Measurements from ENCODE around the gene INVS.
"Not testable (repeated sequence)": the region's sequence is repeated elsewhere in the genome, so short reads cannot be mapped to it uniquely, and the experiment has no call there.

Gene INVS

DNA sequence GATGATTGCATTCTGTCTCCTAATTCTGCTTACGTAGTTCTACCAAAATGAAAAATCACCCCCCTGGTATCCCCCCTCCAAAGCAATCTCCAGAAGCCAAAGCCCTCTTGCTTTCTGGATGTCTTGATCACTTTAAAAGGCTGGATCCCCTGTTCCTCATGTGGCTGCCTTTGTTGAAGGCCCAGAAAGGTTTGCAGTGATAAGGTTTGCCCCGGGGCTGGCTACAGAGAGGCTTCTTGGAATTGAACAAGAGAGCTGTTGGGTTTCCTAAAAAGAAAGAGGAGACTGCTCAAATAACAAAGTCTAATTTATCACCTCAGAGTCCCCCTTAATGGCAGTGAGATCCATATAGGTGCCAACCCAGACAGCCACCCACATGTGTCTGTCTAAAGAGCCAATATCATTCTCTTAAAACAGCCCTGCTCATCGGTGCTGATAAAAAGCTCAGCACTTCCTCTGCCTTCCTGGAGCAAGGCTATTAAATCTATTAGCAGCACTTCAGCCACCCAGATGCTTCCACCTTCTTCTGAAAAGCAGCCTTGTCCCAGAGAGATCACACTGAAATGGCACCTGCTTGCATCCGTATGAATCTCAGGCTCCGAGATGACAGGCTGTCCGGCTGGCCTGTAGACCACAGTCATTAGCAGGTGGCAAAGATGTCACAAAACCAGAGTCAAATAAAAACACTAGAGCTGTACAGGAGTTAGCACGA, 182.8 kb downstream of the INVS start:
- no peak for DNase-seq (ENCODE audit: low spot score)

DNA sequence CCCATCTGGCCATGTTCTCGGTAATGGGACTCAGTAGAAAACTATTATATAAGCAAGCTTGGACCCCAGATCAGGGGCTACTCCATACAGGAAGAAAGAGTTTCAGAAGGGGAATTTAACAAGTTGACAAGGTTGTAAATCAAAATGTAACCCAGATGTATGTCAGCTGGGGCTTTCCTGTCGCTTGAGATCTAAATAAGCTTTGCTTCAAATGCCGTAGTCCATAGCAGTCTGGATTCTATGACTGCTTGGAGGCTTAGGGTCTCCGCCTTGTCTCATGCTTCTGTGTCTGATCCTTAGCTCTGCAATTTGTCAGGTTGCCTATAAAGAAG, 183.3 kb downstream of the INVS start:
- no peak for DNase-seq (ENCODE audit: low spot score)

DNA sequence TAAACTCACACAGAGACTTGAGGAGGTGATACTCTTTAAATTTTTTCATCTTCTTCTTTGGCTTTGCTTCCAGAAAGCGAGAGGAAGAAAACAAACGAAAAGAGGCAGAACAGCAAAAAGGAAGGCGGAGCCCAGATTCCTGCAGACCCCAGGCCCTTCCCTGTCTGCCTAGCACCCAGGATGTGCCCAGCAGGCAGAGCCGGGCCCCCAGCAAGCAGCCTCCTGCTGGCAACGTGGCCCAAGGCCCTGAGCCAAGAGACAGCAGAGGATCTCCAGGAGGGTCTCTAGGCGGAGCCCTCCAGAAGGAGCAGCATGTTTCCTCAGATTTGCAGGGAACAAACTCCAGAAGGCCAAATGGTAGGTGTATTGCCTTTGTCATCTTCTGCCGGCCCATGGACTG, 185.2 kb downstream of the INVS start:
- no peak for DNase-seq (ENCODE audit: low spot score)

DNA sequence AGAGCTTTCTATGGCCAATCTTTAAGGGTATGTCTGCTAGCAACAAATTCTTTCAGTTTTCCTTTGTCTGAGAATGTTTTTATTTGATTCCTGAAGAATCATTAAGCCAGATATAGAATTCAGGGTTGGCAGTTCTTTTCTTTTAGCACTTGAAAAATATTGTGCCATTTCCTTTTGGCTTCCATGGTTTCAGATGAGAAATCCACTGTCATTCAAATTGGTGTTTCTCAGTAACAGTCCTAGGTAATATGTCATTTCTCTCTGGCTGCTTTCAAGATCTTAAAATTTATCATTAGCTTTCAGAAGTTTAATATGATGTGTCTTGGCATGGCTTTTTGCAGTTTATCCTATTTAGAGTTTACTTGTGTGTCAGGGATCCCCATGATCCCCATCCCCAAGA, 186.0 kb downstream of the INVS start:
- DNase-seq (ENCODE audit: low spot score) = no peak

DNA sequence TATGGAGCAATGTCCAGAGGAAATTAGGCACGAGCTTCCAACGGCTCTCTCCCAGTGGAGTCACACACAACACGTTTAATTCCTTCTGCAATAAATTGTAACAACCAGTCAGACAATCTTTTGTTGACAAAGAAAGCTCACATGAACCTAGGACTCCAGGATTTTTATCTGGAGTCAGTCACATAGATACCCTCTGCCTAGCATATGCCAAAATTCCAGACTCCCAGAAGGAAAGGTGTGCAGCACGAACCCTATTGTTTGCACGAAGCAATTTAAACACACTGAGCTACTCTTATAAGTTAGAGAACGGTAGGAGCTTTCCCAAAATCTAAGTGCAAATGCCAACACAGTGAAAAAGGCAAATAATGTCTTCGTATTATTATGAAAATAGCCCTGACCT, 186.6 kb downstream of the INVS start:
- DNase-seq (ENCODE audit: low spot score) = no peak

DNA sequence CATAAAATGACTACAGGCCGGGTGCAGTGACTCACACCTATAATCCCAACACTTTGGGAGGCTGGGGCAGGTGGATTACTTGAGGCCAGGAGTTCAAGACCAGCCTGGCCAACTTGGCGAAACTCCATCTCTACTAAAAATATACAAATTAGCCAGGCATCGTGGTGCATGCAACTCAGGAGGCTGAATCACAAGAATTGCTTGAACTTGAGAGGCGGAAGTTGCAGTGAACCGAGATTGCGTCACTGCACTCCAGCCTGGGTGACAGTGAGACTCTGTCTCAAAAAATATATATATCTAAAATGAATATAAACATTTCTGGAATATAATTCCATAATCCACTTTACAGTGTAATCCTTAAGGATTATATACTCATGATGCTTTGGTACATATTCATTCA, 187.2 kb downstream of the INVS start:
- DNase-seq (ENCODE audit: low spot score) = no peak

GRCh38 chr9:100287186-100287585, 188.1 kb downstream of the INVS start:
- no peak for DNase-seq (ENCODE audit: low spot score)

- DNase-seq (ENCODE audit: low spot score) = no peak
Measured at GRCh38 chr9:100290714-100291113, 191.7 kb downstream of the INVS start.

DNA sequence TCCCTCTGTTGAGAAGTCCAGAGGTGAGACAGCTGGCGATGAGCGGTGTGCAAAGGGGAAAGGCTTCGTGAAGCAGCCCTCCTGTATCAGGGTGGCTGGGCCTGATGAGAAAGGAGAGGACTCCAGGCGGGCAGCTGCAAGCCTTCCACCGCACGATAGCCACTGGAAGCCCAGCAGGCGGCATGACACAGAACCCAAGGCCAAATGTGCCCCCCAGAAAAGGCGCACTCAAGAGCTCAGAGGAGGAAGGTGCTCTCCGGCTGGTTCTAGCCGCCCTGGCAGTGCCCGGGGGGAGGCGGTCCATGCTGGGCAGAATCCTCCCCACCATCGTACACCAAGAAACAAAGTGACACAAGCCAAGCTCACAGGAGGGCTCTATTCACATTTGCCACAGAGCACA, 193.4 kb downstream of the INVS start:
- no peak for DNase-seq (ENCODE audit: low spot score)

- DNase-seq (ENCODE audit: low spot score) = no peak
Measured at GRCh38 chr9:100294341-100294740, 195.3 kb downstream of the INVS start.

- no peak for DNase-seq (ENCODE audit: low spot score)
Measured at GRCh38 chr9:100294806-100295205, 195.8 kb downstream of the INVS start.

GRCh38 chr9:100295240-100295639, 196.2 kb downstream of the INVS start:
- DNase-seq (ENCODE audit: low spot score) = no peak

- DNase-seq (ENCODE audit: low spot score) = no peak
Measured at GRCh38 chr9:100296407-100296806, 197.4 kb downstream of the INVS start.

- DNase-seq (ENCODE audit: low spot score) = no peak
Measured at GRCh38 chr9:100298378-100298777, 199.3 kb downstream of the INVS start.

DNA sequence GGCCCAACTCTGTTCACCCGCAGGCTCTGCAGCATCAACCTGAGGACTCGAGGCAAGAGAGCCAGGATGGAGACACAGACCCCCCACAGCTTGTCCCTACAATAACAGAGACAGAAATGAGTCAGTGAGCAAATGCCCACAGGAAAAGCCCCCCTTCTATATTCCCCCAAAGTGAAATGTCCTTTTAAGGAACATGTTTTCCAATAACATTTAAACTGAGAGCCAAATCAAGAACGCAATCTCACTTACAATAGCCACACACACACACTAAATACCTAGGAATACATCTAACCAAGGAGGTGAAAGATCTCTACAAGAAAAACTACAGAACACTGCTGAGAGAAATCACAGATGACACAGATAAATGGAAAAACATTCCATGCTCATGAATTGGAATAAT, 204.7 kb downstream of the INVS start:
- no peak for DNase-seq (ENCODE audit: low spot score)

GRCh38 chr9:100306283-100306682, 207.2 kb downstream of the INVS start:
- DNase-seq (ENCODE audit: low spot score) = no peak

DNA sequence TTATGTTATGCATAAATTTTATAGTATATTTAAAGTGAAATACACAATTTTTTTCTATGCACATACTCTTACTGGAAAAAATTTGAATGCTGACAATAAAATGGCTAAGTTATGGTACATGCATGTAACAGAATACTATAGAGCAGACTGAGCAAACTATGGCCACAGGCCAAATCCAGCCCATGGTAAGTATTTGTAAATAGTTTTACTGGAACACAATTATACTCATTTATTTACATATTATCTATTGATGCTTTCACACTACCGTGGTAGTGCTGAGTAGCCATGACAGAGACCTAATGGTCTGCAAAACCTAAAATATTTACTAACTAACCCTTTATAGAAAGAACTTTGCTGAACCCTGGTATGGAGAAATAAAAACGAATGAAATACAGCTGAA, 208.0 kb downstream of the INVS start:
- no peak for DNase-seq (ENCODE audit: low spot score)

GRCh38 chr9:100308965-100309564, 210.0 kb downstream of the INVS start:
- no peak for DNase-seq (ENCODE audit: low spot score)

DNA sequence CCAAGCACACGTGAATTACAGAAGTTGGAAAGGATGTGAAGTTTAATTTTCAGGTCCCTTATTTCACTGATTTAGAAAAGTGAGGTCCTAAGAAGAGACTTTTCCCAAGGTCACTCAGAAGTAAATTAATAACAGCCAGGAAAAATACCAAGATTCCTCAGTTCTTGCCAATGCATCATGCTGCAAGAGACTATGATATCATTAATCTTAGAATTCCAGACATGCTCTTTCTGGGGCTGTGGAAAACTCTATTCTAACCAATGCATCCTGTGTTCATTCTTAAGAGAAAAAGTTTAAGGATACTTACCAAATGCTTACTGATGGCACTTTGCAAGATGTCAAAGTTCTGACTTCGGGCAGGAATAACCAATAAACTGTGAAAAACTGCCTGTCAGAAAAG, 210.9 kb downstream of the INVS start:
- DNase-seq (ENCODE audit: low spot score) = no peak

- DNase-seq (ENCODE audit: low spot score) = no peak
Measured at GRCh38 chr9:100315561-100315960, 216.5 kb downstream of the INVS start.

DNA sequence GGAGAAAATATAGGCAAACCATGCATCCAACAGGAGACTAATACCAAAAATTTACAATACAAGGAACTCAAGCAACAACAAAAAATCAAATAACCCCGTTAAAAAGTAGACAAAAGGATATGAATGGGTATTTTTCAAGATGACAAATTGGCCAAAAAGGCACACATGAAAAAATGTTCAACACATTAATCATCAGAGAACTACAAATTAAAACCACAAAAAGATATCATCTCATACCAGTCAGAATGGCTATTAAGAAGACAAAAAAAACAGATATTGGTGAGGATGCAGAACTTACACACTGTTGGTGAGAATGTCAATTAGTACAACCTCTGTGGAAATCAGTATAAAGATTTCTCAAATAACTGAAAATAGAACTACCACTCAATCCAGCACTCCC, 218.7 kb downstream of the INVS start:
- no peak for DNase-seq (ENCODE audit: low spot score)

DNA sequence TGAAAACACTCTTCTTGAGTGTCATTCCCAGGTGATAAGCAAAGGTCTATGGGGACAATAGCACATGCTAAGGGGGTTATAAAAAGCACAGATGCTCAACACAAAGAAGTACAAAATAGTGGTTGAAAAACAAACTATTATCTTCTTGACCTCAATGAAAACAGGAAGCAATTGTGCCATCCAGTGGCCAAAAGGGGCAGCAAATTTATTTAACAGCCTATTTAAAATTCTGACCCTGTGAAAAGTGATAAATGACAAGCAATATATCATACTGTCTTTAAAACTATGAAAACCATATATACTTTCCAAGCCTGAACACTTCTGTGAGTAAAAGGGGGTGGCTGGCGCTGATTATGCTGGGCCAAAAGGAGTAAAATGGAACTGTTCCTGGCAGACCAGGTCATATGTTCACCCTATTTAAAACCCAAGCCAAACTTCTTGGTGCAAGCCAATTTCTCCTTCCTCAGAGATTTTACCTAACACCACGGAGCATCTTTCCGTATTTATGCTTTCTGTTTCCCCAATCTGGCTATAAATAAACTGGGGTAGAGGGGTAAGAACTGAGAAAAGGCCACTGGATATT, 224.0 kb downstream of the INVS start:
- peak; percentile 27 for DNase-seq (ENCODE audit: low spot score)

DNA sequence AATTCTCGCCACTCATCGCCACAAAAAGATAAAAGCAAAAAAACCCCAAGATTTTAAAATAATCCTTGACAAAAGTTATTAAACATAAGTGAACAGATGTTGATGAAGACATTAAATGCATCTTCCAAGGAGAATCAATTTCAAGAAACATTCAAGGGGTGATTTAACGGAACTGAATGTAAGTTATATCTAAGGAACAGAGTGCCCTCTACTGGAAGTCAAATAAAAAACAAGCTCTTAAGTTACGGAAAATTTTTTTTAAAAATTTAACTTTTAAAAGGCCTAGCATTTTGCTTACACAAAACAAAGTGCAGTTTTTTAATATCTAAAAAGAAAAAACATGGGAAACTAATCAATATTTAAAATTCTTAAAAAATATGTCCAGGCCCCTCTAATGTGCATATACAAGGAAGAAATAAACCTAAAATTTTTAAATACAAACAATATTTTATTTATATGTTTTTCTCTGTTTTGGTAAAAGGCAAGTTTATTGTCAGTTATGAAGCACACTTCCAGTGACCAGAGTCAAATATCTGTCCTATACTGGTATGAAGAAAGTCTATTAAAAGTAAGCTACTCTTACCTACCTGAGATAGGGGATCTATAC, 225.7 kb downstream of the INVS start:
- no peak for DNase-seq (ENCODE audit: low spot score)

DNA sequence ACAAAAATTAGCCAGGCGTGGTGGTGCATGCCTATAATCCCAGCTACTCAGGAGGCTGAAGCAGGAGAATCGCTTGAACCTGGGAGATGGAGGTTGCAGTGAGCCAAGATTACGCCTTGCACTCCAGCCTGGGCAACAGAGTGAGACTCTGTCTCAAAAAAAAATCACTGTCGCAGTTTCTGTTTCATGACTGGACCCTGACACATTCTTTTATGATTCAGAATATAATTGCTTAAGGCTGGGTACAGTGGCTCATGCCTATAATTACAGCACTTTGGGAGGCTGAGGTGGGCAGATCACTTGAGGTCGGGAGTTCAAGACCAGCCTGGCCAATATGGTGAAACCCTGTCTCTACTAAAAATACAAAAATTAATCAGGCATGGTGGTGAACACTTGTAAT, 239.7 kb downstream of the INVS start:
- DNase-seq (ENCODE audit: low spot score) = not testable (repeated sequence)

All from iPS-NIHi11 (cell line).